ENCODE results near the gene DSTN.
"Not testable (repeated sequence)": the region's sequence is repeated elsewhere in the genome, so short reads cannot be mapped to it uniquely, and the experiment has no call there.

The DSTN gene

GRCh38 chr20:17652411-17652810 lies 82.5 kb downstream of the DSTN start:
- DNase-seq: no peak

- no peak for DNase-seq
These were observed 84.2 kb downstream of the DSTN start for GRCh38 chr20:17653835-17654648.

GRCh38 chr20:17654649-17655285 lies 84.9 kb downstream of the DSTN start:
- no peak for DNase-seq

- DNase-seq: no peak
These were observed 85.4 kb downstream of the DSTN start for GRCh38 chr20:17655286-17655651.

- DNase-seq: no peak
These were observed 86.1 kb downstream of the DSTN start for GRCh38 chr20:17655865-17656479.

- DNase-seq: no peak
These were observed 87.4 kb downstream of the DSTN start for GRCh38 chr20:17657079-17657825.

GRCh38 chr20:17657898-17658647 lies 88.2 kb downstream of the DSTN start:
- DNase-seq: no peak

GRCh38 chr20:17658648-17658993 lies 88.7 kb downstream of the DSTN start:
- DNase-seq: no peak

GRCh38 chr20:17659344-17659743 lies 89.5 kb downstream of the DSTN start:
- not testable (repeated sequence) for DNase-seq

All from NCI-H1417 treated with DMSO at 0.1 percent for 48 hours (cell line).